GM19240 (cell line): ENCODE data around the gene FAM229A.
A peak's percentile ranks its signal among the peaks of the same experiment; 100 is the strongest.

Source experiments
- DNase-seq: peaks from one replicate; pipeline ENCODE4 v3.0.0; 2011; ENCODE audit warnings: low spot score; ENCODE audit not compliant: insufficient read length

Gene FAM229A

DNA sequence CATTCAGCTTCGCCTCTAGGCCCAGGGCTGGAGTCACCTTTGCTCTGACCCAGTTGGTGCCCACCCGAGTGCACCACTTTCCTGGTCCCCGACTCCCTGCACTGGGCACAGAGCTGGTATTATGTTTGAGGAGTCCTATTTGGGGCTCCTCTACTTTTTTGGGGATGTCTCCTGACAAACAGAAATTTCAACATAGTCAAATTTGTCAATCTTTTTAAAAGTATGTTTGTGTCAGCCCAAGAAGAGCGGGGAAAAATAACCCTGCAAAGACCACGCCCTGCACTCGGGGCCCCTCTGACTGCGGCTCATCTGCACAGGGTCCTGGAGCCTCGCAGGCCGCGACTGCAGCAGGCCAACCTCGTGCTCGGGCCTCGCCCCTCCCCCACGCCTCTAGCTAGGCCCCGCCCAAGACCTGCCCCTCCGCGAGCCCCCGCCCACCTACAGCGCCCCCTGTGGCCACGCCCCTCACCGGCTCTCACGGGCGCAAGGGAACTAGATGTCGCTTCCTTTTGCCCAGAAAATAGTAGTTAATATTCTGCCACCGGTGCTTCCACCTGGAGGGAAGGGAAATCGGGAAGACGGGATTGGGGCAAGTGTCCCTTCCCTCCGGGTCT is 11.4 kb downstream of the FAM229A start:
- DNase-seq: peak; percentile 59

- no peak for DNase-seq
Observed at GRCh38 chr1:32349211-32349708, 13.0 kb downstream of the FAM229A start.

- no peak for DNase-seq
Observed at GRCh38 chr1:32346532-32347157, 15.6 kb downstream of the FAM229A start.

DNA sequence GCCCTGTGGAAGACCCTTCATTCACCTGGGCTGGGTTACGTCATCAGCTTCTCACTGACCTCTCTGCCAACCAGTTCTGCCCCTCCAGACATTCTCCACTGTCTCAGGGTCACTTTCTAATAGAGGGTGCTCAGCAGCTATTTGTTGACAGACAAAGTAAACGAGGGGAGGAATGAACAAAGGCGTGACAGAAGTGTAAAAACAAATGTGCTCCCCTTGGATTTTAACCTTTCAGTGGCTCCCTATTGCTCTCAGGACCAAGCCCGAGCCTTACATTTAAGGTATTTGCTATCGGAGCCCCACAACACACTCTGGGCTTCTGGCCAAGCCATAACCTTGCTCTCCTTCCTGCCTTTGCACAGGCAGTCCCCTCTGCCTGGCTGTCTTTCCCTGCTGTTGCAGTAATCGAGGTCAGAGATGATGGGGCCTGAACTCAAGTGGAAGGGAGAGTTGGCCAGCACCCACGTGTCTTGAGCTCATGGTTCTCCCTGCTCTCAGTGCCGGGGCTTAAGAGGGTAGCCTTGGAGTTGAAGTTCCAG is 16.9 kb downstream of the FAM229A start:
- DNase-seq: no peak

- no peak for DNase-seq
Observed at GRCh38 chr1:32342704-32343103, 19.6 kb downstream of the FAM229A start.

DNA sequence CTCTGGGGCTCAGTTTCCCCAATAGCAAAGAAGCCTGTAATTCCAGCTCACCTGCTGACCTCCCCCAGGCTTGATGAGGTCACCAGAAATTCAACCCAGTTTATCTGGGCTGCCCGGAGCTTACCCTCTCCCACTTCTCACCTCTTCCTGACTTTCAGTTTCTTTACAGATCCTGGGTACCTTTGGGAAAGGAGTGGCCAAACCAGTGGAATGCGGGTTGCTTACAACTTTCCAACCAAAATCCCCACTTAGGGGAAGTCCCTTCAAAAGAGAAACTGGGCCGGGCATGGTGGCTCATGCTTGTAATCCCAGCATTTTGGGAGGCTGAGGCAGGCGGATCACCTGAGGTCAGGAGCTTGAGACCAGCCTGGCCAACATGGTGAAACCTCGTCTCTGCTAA is 20.3 kb downstream of the FAM229A start:
- DNase-seq: no peak

- DNase-seq: no peak
Observed at GRCh38 chr1:32341186-32341757, 21.0 kb downstream of the FAM229A start.

- DNase-seq: no peak
Observed at GRCh38 chr1:32339363-32339978, 22.8 kb downstream of the FAM229A start.

GRCh38 chr1:32338637-32339145 is 23.6 kb downstream of the FAM229A start:
- DNase-seq: no peak

GRCh38 chr1:32337855-32338636 is 24.2 kb downstream of the FAM229A start:
- DNase-seq: no peak

- no peak for DNase-seq
Observed at GRCh38 chr1:32336963-32337675, 25.2 kb downstream of the FAM229A start.

DNA sequence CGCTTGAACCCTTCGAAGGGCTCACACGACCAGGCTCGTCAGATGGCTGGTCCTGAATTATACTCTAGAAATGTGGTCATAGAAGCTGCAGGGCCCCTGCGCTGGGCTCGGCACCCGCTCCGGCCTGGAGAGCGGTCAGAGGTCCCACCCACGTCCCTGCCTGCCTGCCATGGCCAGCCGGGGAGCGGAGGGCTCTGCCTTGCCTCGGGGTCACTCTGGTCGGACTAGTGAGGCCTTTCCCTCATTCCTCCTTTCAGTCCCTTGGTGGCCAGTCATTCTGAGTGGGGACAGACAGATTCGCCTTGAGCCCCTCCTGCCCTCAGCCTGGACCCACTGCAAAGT is 25.7 kb downstream of the FAM229A start:
- DNase-seq: no peak

DNA sequence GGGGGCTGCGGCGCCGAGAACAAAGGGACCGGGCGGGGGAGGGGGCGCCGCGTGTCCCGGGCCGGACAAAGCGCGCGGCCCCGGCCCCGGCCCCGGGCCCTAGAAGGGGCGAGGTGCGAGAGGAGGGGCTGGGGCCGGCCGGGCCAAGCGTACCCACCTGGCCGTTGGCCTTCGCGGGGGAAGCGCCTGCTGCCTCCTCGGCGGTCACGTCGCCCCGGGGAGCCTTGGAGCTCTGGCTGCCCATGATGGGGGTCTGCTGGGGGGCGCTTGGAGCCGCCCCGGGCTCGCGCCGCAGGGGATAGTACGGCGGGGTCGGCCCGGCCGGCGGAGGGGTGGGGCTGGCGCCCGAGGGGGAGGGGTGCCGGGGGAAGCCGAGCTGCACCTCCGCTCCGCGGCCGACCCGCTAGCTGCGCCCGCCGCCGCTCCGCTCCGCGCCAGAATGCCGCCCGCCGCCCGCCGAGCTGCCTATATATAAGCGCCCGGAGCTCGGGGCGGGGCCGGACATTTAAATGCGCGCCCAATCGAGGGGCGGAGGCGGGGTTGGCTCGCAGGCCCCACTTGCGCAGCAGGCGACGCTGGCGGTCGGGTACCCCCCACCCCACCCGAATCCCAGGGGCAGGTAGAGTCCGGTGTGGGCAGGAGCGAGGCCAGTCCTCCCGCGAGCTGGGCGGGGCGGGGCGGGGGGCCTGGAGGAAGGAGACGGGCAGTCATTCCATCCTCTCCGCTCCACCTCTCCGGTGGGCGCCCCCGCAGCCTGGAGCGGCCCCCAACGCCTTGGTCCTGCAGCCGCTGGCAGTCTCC is 26.3 kb downstream of the FAM229A start, which contains the start of gene MARCKSL1:
Gene MARCKSL1 (minus strand): TSS at position 444 of the 801 bp plus-strand sequence. CDS start 200 bp downstream, at position 244.
- DNase-seq: peak; percentile 58

DNA sequence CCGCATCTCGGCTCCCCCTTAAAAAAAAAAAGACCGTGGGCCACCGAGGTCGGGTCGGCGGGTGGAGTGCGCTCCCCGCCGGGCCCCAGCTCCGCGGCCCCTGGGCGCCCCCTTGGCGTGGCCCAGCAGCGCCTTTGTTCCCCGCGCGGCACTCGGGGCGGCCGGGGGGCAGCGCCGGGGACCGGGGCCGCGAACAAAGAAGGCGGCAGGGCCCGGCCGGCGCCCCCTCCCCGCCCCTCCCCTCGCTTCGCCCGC is 26.8 kb downstream of the FAM229A start:
- no peak for DNase-seq

DNA sequence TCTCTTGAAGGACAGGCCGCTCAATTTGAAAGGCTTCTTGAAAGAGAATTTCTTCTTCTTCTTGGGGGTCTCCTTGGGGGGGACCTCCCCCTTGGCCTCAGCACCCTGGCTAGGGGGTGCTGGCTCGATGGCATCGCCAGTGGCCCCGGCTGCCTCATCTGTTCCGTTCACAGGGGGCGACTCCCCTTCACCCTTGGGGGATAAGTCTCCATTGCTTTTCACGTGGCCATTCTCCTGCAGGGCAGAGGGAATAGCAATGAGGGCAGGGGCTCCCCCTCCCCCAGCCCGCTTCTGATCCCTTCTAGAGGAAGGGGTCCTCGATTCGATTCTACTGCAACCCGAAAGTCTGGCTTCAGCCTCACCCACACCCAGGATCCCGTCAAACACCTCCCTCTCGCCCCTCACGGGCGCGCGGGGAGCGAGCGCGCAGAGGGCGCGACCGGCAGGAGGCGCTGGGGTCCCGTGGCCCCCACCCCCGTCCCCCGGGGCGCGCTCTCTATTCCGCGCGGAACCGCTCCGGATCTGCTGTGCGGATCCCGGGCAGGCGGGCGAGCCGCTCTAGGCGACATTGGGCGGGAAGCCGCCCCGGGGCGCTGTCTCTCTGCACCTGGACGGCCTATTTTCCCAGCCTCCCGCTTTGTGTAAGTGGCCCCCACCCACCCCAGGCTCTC is 27.3 kb downstream of the FAM229A start:
- no peak for DNase-seq

DNA sequence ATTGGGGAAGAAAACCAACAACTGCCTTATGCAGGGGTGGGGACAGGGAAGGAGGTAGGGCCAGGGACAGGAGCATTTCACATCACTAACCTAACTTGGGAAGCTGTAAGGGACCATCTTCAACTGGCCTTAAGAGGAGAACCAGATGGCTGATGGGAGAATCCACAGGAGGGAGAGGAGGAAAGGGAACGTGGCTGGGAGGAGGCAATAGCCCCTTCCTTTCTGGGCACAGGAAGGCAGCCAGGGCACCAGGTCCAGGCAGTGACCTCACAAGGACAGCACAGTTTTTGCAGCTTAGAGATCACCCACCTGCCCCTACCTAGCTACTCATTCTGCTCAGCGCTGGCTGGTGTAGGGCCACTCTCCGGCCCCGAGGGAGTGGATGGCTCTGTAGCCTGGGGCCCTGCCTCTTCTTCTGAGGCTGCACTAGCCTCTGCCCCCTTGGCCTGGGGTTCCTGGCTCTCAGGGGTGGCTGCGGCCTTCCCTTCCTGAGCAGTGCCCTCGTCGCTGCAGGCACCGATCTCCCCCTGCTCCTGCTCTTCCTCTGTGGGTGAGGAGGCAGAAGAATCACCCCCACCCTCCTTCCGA is 27.9 kb downstream of the FAM229A start:
- DNase-seq: no peak

- DNase-seq: no peak
Observed at GRCh38 chr1:32333251-32333963, 28.9 kb downstream of the FAM229A start.
